Activated CD8-positive, alpha-beta memory T cell treated with anti-CD3 and anti-CD28 coated beads, Interleukin-2, amount 50 U/mL, for 24 hours (primary cell): ENCODE results near the gene DNAI4.
"Not testable (repeated sequence)": the region's sequence is repeated elsewhere in the genome, so short reads cannot be mapped to it uniquely, and the experiment has no call there.

Experiments
- DNase-seq: peaks from one replicate; pipeline ENCODE4 v3.0.0-alpha.2; 2020; ENCODE audit errors: extremely low read depth

The DNAI4 gene

DNA sequence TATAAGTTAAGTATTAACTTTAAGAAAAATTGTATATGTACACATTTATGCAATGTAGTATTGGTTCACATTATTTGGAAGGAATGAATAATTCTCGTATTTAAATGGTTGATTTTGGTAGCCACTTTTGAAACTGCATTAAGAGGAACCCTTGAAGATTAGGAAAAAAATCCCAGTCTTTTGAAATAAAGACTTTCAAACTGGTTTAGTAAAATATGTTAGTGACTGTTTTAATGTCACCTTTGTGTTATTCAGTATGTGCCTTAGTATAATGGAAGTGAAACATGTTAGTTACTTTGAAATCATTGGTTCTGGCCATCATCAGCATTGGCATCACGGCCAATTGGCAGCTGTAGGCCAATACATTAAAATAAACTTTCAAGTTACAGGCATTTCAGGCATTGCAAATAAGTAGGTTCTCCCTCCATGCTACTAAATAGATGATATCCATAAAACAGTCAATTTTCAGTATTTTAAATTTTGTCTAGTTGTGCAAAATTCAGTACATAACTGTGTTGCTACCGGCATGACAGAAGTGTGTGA, 4.6 kb upstream of the DNAI4 start:
- no peak for DNase-seq

DNA sequence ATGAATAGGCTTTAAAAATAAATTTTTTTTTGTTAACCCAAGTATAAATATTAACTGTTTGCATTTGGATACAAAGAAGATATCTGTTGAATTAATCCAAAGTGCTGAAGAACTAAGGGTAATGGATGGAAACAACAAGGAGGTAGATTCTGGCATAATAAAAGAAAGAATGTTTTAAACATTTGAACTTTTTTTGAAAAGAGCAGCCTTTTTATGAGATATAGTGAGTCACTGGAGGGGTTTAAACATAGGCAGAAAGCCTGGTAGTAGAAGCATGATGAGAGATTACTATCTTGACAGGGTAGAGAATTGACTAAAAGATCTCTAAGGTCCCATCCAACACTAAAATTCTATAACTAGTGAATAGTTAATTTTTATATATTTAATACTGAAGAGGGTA, 2.9 kb upstream of the DNAI4 start:
- no peak for DNase-seq

DNA sequence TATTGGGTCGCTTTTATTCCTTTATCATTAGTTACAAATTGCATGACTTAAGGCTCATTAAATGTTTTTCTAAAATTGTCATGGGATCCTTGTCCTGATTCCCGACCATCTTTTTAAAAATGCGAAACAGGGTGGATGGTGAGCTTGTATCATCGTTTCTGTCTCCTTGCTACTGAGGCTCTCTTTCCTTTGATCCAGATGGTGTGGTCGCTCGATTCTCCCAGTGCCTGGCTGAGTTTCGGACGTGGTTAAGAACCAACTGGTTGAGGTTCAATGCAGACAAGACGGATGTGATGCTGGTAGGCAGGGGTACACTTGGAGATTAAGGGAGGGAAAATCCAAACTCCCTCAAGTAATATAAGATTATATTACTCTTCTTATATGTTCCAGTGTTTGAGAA, 1.3 kb upstream of the DNAI4 start:
- no peak for DNase-seq

DNA sequence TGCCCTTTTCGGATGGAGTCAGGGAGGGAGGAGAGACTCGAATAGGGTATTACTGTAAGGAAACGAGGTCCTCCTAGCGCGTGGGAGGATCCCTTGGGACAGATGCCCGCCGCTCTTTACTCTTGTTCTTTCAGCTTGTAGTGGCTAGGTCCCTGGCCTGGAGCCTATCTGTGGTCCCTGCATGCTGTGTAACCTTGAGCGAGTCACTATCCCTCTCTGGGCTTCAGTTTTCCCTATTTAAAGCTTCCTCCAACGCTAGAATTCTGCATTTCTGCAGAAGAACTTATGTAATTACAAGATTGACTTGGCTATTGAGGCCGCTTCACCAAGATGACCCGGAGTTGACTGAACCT, 878 bp upstream of the DNAI4 start:
- no peak for DNase-seq

DNA sequence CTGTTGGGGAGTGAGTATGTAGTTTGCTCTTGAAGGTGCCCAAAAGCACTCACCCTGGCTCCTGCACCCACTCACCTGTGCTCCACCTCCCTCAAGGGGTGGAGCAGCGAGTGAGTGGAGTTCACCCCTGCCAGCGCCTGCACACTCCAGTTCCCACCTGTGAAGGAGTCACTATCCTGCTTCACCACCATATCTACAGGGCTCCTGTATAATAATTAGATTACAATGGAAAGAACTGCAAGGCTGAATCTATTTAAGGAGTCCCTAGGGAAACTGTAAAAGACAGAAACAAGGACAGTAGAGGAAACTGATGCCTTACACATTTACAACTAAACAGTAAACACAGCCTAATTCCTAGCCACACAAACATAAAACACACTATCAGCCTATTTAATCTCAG, 4.1 kb downstream of the DNAI4 start:
- DNase-seq, result no peak

DNA sequence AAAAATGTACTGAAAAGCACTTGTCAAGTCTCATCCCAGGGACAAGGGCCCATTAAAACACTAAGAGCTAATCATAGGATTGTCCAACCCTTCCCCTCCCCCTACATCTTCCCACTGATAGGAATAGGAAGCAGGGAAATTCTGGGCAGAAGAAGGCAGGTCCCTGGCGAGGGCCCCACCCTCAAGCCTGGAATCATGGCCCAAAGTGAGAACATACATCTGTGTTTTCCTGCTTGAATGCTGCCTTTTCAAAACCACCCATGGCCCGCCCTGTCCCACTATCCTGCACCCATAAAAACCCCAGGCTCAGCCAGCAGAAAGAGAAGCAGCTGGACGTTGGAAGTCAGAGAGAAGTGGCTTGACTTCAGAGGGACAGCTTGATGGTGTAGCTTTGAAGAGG, 4.8 kb downstream of the DNAI4 start:
- no peak for DNase-seq

DNA sequence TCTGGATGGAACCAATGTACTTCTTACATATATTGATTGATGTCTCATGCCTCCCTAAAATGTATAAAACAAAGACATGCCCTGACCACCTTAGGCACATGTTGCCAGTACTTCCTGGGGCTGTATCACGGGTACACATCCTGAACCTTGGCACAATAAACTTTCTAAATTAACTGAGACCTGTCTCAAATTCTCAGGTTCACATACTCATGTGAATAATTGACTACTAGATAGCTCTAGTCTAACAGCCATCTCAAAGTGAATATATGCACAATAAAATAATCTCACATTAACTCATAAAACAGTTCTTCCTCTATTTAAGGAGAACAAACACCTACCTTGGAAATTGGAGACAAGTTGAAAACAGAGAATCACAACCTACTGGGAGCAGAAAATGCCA, 5.6 kb downstream of the DNAI4 start:
- no peak for DNase-seq

DNA sequence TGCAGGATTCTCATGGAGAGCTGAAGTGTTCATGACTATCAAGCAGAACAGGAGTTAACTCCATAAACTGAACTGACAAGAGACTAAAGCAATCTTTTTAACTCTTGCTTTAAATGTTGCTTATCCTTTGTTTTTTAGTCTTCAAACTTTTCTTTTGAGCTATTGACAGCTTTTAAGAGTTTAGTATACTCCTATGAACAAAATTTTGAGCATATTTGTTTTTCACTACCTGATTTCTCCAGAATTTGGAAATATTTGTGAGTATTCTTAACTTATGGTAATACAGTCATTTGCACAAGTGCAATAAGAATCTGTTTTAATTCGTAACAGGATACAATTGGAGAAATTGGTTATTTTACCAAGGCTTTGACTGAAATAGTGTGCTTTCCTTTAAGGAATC, 7.2 kb downstream of the DNAI4 start:
- no peak for DNase-seq

DNA sequence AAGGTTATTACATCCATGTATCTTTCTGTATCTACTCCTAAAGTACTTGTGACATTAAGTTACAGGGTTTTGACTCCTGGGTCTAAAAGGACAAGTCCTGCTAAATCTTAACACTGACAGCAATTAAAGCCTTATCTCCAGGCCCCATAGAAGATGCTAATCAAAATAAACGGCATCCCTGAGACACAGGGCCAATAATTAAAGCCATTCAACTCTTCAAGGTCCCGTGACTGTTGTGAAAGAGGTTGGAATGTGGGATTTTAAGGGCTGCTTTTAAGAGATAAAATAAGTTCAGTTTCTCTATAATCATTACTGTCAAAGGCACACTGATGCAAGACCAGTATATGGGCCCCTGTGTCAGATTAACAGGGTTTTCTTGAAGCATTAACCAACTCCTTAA, 8.3 kb downstream of the DNAI4 start:
- DNase-seq, result no peak

DNA sequence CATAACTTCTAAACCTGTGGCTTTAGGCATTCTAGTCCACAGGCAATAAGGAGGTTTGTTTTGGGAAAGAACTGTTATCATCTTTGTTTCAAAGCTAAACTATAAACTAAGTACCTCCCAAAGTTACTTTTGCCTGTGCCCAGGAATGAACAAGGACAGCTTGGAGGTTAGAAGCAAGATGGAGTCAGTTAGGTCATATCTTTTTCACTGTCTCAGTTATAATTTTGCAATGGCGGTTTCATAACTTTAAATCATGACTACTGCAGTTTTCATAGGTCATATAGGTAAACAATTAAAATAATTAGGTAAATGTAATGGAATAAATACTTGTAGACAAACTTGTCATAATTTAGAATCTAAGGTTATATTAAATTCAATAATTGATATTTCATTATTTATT, 9.5 kb downstream of the DNAI4 start:
- not testable (repeated sequence) for DNase-seq

DNA sequence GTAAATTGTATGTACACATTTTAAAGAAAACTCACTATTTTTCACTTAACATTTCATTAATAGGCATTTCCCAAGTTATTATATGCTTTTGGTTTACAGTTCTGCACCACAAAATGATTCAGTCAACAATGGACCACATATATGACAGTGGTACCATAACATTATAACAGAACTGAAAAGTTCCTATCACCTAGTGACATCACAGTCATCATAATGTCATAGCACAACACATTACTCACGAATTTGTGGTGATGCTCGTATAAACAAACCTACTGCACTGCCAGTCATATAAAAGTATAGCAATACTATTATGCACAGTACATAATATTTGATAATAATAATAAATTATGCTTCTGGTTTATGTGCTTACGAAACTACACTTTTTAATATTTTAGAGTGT, 30.9 kb downstream of the DNAI4 start:
- no peak for DNase-seq

DNA sequence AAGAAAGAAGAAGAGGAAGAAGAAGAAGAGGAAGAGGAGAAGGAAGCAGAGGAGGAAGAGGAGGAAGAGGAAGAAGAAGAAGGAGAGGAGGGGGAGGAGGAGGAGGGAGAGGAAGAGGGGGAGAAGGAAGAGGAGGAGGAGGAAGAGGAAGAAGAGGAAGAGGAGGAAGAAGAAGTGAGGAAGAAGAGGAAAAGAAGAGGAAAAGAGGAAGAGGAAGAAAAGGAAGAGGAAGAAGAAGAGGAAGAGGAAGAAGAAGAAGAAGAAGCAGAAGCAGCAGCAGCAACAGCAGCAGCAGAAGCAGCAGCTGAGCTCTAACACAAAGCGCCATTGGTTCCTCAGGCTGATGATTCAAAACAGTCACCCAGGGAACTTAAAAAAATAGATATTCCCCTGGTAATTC, 34.0 kb downstream of the DNAI4 start:
- DNase-seq, result no peak

DNA sequence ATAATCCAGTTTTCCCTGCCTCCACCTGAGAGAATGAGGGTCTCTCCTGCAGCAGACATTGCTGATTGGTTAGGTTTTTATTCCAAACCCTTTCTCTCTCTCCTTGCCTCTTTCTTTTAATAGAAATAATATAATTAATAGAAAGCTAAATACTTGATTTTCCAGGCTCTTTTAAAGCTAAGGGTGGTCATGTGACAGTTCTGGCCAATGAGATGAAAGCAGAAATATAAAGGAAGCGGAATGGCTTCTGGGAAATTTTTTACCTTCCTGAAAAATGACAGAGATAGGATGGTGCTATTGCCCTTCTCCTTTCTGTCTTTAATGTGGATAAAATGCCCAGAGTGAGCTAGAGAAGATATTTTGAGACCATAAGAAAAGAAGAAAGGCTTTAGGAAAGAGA, 35.6 kb downstream of the DNAI4 start:
- no peak for DNase-seq

DNA sequence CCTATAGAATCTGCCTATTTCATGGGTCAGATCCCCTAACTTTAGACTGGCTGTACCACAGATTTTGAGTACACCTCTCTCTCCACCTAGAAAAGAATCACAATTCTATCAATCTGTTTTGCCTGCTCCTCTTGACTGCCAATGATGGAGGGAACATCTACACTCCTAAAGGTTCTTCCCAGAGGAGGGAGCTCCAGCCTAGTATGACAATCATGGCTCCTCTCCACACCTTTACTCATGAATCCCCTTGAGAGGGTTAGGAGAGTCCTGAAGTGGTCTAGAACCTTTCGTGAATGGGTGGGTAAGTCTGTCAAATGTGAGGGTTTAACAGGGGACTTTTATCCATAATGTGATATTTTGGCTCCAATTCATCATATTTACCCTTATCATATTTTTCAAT, 48.0 kb downstream of the DNAI4 start:
- no peak for DNase-seq

DNA sequence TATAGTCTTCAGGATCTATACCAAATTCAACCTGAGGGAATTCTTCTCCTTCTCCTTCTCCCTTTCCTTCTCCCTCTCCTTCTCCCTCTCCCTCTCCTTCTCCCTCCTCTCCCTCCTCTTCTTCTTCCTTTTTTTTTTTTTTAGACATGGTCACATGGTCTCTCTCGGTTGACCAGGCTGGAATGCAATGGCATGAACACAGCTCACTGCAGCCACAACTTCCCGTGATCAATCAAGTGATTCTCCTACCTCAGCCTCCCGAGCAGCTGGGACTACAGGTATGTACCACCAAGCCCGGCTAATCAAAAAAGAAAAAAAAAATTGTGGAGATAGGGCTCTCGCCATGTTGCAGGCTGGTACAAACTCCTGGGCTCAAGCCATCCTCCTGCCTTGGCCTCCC, 51.5 kb downstream of the DNAI4 start:
- no peak for DNase-seq

DNA sequence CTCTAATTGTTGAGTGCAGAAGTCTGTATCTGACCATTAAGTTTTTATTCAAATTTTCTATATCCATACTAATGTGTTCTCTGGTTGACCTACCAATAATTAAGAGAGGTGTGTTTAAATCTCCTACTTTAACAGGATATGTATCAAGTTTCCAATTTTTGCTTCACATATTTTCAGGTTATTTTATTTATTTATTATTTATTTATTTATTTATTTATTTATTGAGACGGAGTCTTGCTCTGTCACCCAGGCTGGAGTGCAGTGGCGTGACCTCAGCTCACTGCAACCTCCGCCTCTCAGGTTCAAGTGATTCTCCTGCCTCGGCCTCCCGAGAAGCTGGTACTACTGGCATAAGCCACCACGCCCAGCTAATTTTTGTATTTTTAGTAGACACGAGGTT, 52.6 kb downstream of the DNAI4 start:
- DNase-seq, result not testable (repeated sequence)

DNA sequence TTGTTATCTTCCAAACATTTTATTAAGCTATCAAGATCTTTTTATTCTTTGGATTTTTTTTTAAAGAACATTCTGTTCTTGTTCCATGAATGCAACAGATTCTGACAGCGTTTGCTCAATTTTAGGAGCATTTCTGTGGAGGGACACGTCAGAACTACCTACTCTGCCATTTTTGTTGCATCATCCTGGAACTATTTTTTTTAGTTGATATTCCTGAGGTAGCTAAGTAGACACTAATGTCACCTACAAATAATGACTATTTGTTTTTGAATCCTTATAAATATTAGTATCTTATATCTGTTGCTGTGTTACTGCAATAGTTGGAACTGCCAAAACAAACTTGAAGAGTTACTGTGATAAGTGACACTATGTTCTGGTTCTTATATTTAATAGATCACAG, 57.2 kb downstream of the DNAI4 start:
- no peak for DNase-seq

DNA sequence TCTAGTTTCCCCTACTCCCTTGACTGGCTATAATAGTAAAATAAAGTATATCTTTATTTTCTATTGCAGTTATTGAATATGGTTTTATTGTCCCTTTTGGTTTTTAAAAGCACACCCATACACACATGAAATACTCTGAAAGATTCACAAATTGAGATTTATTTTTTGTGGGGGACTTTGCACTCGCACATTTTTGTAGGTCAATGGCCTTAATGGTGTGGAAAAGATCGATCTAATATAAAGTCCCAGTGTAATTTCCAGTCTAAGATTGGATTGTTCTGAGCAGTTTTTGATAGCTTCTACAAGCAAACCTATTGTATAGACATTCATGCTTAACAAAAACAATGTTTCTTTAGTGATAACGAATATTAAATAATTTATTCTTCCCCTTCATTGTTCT, 64.1 kb downstream of the DNAI4 start:
- DNase-seq, result no peak

DNA sequence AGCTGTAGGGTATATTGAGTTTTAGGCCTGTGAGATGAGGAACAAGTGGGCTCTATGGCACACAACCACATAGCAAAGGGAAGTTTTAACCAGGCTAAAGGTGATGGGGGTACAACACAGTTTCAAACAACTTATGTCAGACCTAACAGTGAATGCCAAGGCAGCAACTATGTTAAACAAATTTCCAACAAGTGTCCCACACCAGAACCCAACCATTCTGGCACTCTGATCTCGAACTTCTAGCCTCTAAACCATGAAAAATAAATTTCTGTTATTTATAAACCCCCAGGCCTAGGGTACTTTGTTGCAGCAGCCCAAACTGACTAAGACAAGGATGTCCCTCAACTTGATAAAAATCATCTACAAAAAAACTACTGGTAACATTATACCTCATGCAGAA, 71.3 kb downstream of the DNAI4 start:
- DNase-seq, result no peak

DNA sequence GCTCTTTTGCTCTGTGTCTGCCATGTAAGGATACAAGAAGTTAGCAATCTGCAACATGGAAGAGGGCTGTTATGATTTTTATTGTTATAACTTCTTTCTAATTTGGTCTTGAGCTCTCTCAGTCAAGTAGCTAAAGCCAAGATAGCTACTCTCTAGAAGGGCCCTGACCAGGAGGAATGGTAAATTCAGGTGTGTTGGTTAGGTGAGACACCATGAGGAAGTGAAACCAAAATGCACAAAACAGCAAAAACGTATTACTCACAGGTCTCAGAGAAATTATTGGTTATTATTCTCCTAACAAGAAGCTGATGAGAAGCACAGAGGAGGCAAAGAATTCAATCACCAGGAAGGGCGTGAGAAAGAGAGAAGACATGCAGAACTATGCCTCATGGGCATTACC, 71.8 kb downstream of the DNAI4 start:
- no peak for DNase-seq

DNA sequence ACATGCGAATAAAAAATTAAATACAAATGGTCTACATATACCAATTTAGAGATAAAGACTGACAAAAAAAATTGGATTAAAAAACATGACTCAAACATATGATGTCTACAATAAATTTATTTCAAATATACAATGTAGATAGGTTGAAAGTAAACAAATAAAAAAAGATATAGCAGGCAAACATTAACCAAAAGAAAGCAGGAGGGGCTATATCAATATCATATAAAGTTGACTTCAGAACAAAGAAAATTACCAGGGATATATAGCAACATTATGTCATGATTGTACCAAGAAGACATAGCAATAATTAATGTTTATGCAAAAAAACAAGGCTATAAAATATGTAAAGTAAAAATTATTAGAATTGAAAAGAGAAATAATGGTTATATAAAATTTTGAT, 73.7 kb downstream of the DNAI4 start:
- DNase-seq, result no peak

DNA sequence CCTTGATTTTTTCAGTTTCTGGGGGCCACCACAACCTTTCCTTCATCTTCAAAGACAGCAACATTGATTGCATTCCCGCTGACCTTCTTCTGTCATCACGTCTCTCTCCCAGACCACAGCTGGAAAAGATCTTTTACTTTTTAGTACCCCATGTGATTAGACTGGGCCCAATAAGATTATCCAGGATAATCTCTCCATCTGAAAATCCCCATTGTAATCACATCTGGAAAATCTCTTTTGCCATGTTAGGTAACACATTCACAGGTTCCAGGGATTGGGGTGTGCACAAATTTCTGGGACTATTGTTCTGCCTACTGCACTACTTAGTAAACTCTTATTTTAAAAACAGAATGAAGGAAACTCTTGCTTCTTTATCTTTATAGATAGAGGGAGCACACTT, 76.5 kb downstream of the DNAI4 start:
- DNase-seq, result no peak

DNA sequence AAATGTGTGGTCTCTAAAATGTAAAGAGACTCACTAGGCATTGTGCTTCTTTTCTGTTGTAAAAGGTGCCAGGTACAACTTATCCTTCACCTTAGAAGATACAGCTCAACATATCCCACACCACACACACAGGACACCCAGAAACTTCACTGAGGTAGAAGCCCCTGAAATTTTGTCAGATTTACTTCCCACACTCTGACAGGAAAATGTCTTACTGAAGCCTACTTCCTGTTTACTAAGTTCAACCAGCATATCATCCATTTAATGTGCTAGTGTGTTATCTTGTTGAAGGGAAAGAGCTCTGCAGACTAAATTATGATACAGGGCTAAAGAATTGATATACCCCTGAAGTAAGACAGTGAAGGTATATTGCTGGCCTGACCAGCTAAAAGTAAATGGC, 83.7 kb downstream of the DNAI4 start:
- DNase-seq, result no peak

DNA sequence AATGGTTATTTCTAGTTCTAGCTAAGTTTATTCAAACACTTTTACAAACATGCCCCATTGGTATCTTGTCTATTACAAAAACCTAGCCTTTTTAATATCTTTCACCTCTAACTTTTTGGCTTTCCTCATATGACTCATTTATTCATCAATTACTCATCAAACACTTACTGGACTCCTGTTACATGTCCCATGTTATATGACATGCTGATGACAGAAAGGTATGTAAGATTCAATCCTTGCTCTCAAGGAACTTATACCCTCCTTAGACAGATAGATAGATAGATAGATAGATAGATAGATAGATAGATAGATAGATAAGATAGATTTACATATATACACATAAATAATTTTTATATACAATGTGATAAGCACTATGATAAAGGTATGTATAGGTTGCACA, 89.7 kb downstream of the DNAI4 start:
- no peak for DNase-seq

DNA sequence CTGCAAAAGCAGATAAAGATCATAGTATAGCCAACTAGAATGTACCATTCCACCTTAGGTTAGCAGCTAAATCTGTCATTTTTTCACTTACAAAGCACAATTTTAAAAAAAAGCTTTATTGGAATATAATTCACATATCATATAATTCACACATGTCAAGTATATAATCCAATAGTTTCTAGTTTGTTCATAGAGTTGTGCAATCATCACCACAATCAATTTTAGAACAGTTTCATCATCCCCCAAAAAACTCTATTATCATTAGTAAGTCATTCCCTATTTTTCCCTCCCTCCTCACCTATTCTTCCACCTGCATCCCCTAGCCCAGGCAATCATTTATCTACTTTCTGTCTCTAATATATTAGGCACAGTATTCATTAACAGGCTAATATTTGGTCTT, 91.5 kb downstream of the DNAI4 start:
- no peak for DNase-seq
